Thymus (tissue), 11 donors: ENCODE measurements around the gene ATG2A. TPM values are rescaled to one million over a fixed set of nuclear protein-coding genes. Genes with fewer than 3 reads are reported as not detected.

Source experiments
- DNase-seq, 9 donors: peaks; one replicate each; pipeline ENCODE4 v3.0.0-alpha.2; 2013; ENCODE audit warnings: low spot score in 9 of 9, low read depth in 6 of 9, missing footprints in 1 of 9
- H3K27ac ChIP-seq, 2 donors: one replicate each; pipeline ENCODE4 v1.5.1; 2013; ENCODE audit warnings: control low read depth in 1 of 2, low read depth in 1 of 2, low read length in 1 of 2, mild to moderate bottlenecking in 1 of 2, moderate library complexity in 1 of 2
- H3K27me3 ChIP-seq, 2 donors: one replicate each; pipeline ENCODE4 v1.5.1; 2013; ENCODE audit warnings: low read length in 1 of 2; ENCODE audit not compliant: control insufficient read depth in 2 of 2, insufficient read depth in 1 of 2
- H3K36me3 ChIP-seq, 2 donors: one replicate each; pipeline ENCODE4 v1.5.1; 2013; ENCODE audit warnings: low read length in 1 of 2, mild to moderate bottlenecking in 1 of 2, moderate library complexity in 1 of 2; ENCODE audit not compliant: control insufficient read depth in 2 of 2, insufficient read depth in 2 of 2
- H3K4me1 ChIP-seq, 2 donors: one replicate each; pipeline ENCODE4 v1.5.1; 2013; ENCODE audit warnings: low read length in 2 of 2; ENCODE audit not compliant: control insufficient read depth in 2 of 2, insufficient read depth in 2 of 2
- H3K4me3 ChIP-seq, 2 donors: one replicate each; pipeline ENCODE4 v1.5.1; 2013; ENCODE audit warnings: low read length in 2 of 2, control low read depth in 1 of 2, mild to moderate bottlenecking in 1 of 2
- H3K9me3 ChIP-seq, 2 donors: one replicate each; pipeline ENCODE4 v1.5.1; 2013; ENCODE audit warnings: low read length in 1 of 2, mild to moderate bottlenecking in 1 of 2; ENCODE audit not compliant: control insufficient read depth in 2 of 2, insufficient read depth in 1 of 2
- WGBS: extraction: QIAGEN DNeasy Blood & Tissue Kit; methylation state at CpG from one replicate; pipeline ENCODE4 v1.1.7; 2013; 5-methylcytosine and 5-hydroxymethylcytosine counted together
- polyA plus RNA-seq: library from polyadenylated mRNA; stranded (reverse); fragments of 200-250 nt; gene quantifications from one replicate; pipeline ENCODE4 v1.2.3, GENCODE V29; 2013
- total RNA-seq: library from RNA; stranded (reverse); fragments of 120-200 nt; gene quantifications from one replicate; pipeline ENCODE4 v1.2.4, GENCODE V29; 2013
- donor health status: healthy.

ATG2A gene
- total and polyA plus RNA-seq, 2 donors: 6.3 to 35.2 TPM

DNA sequence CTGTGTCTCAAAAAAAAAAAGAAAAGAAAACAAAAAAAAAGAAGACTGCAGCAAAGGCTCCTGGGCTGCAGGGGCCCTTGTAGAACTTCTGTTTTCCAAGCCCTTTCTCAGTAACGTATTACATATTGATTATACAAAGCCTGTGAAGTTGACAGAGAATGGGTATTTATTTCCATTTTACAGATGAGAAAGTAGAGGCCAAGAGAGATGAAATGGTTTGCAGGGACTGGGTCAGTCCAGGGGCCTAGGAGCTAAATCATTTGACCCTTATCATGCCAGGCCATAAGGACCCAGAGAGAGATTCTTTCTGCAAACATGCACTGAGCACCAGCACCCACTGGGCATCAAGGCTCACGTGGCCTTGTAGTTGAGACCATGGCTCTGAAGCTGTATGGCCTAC is 11.9 kb upstream of the ATG2A start:
- peaks cover 27 to 38% of the 10 kb centered on the region in 2 donors for H3K36me3 ChIP-seq
- no peak overlapping the region for H3K4me3 ChIP-seq
- peaks cover 0 to 9% of the 10 kb centered on the region in 2 donors for H3K27me3 ChIP-seq
- H3K4me1 ChIP-seq: peaks cover 3 to 13% of the 10 kb centered on the region in 2 donors
- 96% methylated on average over 2 of the region's 2 CpGs for WGBS
- no peak for DNase-seq
- no peaks in the 10 kb centered on the region for H3K9me3 ChIP-seq
- H3K27ac ChIP-seq: no peak overlapping the region

DNA sequence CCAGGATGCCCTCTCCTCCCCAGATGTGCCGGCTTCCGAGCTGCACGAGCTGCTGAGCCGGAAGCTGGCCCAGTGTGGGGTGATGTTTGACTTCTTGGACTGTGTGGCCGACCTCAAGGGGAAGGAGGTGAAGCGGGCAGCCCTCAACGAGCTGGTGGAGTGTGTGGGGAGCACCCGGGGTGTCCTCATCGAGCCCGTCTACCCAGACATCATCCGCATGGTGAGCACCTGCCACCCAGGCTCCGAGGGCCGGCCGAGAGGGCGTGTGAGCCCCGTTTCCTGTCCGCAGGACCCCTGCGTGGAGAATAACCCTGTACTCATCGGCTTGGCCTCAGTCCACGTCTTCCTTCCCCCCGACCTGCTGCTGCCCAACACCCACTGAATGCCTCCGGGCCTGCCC is 9.7 kb upstream of the ATG2A start:
- peaks cover 14 to 26% of the 10 kb centered on the region in 2 donors for H3K36me3 ChIP-seq

DNA sequence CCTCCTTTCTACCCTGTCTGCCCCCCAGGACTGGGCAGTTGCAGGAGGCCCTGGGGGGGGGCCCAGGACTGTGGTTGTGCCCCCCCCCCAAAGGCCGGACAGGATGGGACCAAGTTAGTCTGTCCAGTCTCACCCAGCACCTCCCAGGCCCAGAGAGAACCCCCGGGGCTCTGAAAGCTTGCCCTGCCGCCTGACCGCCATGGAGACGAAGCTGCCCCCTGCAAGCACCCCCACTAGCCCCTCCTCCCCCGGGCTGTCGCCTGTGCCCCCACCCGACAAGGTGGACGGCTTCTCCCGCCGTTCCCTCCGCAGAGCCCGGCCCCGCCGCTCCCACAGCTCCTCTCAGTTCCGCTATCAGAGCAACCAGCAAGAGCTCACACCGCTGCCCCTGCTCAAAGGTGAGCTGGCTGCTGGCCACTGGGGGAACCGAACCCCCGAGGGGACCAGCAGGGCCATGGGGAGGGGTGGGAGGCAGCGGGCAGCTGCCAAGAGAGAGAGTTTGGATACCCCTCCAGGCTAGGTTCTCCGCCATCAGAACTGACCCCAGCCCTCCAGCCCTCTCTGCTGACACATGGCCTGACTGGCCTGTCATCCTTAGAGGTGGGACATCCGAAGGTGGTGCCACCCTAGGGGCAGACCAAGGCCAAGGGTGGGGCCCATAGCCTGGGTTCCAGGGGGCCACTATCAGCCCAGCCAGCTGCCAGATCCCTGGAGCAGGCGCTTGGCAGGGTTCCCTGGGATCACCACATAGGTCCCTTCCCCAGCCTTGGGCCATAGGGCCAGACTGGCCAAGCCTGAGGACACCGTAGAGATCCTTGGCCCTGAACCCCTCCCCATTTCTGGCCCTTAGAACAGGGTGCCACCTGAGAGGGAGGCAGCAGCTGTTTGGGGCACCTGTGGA is 8.8 kb upstream of the ATG2A start:
- Histone ChIP-seq H3K27ac (no peak overlapping the region), H3K36me3 (peaks cover 7 to 19% of the 10 kb centered on the region in 2 donors), H3K9me3 (no peaks in the 10 kb centered on the region), H3K4me3 (peak overlapping the region in 1 of 2 donors; percentile 59), H3K4me1 (peaks cover 8 to 18% of the 10 kb centered on the region in 2 donors), H3K27me3 (peaks cover 0 to 9% of the 10 kb centered on the region in 2 donors)
- no peak for DNase-seq
- WGBS: 90% methylated on average over 24 of the region's 24 CpGs

More for the DNA sequence above, 9.7 kb upstream of the ATG2A start:
- H3K9me3 ChIP-seq: no peaks in the 10 kb centered on the region
- H3K4me3 ChIP-seq: no peak overlapping the region
- DNase-seq: no peak
- peaks cover 0 to 9% of the 10 kb centered on the region in 2 donors for H3K27me3 ChIP-seq
- 86% methylated on average over 22 of the region's 22 CpGs for WGBS
- H3K4me1 ChIP-seq: peaks cover 8 to 18% of the 10 kb centered on the region in 2 donors
- H3K27ac ChIP-seq: no peak overlapping the region

DNA sequence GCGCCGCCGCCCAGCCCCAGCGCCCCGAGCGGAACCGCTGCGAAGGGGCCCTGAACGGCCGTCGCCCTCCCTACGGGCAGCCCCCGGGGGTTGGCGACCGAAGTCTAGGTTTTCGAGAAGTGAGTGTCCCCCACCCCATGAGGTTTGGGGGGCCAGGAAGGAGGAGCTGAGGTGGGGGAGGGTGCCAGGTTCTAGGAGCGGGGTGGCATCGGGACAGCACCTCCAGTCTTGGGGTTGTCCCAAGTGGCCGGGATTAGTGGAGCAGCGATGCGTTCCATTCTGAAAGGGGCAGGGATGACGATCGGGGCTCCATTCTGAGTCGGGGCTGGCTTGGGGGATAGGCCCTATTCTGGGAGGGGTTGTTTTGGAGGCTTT is 7.9 kb upstream of the ATG2A start:
- 3% methylated on average over 24 of the region's 24 CpGs for WGBS
- peak overlapping the region; percentile 59 to 88 for H3K4me3 ChIP-seq
- peaks cover 0 to 9% of the 10 kb centered on the region in 2 donors for H3K27me3 ChIP-seq
- H3K27ac ChIP-seq: no peak overlapping the region
- peaks cover 8 to 18% of the 10 kb centered on the region in 2 donors for H3K4me1 ChIP-seq
- DNase-seq: no peak
- peaks cover 0 to 11% of the 10 kb centered on the region in 2 donors for H3K36me3 ChIP-seq
- no peaks in the 10 kb centered on the region for H3K9me3 ChIP-seq

DNA sequence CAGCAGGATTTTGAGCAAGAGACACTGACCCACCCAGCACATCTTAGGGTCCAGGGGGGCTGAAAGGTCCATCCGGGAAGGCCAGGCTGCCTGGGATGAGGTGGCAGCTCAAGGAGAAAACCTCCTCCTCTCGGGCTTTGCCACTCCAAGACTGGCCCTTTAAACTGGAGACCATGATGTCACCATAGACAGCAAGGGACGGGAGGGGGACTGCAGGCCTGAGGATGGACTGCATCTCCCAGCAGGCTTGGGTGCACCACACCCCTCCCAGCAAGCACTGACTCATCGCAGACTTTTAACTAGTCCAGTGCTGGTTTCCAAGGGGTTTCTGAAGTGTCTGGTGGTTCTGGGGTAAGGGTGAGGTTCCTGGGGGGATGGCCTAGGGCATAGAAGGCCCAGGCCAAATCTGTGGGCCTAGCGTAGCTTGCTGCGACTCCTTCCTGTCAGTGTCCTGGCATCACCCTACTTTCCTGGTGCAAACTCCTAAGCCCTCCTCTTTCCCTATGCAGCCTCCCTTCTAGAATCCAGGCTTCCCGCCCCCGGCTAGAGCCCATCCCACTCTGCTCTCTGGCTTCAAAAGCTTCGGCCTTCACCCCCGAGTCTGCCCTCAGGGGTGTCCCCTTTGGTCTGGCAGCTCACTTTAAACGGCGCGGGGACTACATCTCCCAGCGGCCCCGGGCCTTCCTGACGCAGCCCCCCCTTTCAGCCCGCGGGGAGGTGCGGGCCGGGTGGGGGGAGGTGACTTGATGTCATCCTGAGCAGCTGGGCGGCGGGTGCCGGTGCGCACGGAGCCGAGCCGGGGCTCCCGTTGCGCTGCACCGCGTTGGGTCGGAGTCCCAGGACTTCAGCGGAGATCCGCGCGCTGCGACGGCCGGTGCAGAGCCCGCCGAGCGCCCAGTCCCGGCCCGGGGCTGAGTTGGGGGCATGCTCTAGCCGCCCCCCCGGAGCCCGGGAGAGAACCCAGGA is 7.2 kb upstream of the ATG2A start, which contains the start of gene PPP2R5B:
TSS of gene PPP2R5B (plus strand) at position 746 of the 966 bp plus-strand sequence. CDS start 1,046 bp downstream, outside the sequence.
- Histone ChIP-seq H3K27me3 (peaks cover 0 to 9% of the 10 kb centered on the region in 2 donors), H3K4me1 (peaks cover 8 to 20% of the 10 kb centered on the region in 2 donors), H3K36me3 (peaks cover 0 to 11% of the 10 kb centered on the region in 2 donors), H3K4me3 (peak within 1 kb of the TSS; percentile 59 to 88), H3K27ac (peak within 1 kb of the TSS; percentile 48 to 84), H3K9me3 (no peaks in the 10 kb centered on the region)
- WGBS: 3% methylated on average over 47 of the region's 47 CpGs
- DNase-seq: peak; percentile 68 to 95 (median 88)

DNA sequence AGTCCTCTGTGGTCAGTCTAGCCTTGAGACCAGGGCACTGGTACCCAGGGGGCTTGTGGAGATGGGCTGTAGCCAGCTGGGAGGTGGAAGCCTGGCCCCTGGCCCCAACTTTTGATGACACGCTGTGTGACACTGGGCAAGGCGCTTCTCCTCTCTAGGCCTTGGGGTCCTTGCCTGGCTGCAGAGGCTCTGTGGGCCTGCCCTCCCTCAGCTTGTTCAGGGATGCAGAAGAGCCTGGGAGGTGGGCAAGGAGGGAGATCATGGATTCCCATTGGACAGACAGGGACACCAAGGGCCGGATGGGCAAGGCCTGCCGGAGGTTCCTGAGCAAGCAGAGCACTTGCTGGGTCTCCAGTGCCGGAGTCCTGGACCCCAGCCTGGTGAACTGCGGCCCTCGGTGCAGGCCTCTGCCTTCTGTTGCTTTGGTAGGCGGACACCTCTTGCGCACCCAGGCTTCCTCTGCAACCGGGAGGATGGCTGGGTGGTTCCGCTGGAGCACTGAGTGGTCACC is 6.2 kb upstream of the ATG2A start:
- H3K27ac ChIP-seq: no peak overlapping the region
- H3K9me3 ChIP-seq: no peaks in the 10 kb centered on the region
- 98% methylated on average over 11 of the region's 11 CpGs for WGBS
- H3K27me3 ChIP-seq: peaks cover 0 to 9% of the 10 kb centered on the region in 2 donors
- peaks cover 0 to 8% of the 10 kb centered on the region in 2 donors for H3K36me3 ChIP-seq
- H3K4me1 ChIP-seq: peaks cover 9 to 30% of the 10 kb centered on the region in 2 donors
- H3K4me3 ChIP-seq: no peak overlapping the region
- no peak for DNase-seq

DNA sequence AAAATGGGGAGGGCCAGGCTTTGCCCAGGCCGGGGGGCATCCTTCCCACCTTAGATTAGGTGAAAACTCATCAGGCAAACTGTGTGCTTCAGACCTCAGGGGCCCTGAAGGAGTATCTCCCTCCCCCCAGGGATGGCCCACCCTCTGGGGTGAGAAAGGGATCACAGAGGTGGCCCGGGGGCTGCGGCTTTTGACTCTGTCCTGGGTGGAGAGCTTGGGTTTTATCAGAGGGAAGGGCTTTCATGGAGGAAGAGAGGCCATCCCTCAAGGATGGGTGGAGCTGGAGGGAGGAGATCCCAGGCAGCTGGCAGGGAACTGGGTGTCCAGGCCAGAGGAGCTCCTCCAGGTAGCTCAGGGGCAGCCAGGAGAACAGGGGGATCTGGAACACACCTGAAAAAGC is 4.4 kb upstream of the ATG2A start:
- Histone ChIP-seq H3K36me3 (peaks cover 0 to 3% of the 10 kb centered on the region in 2 donors), H3K9me3 (peaks cover 0 to 6% of the 10 kb centered on the region in 2 donors), H3K27me3 (peaks cover 0 to 9% of the 10 kb centered on the region in 2 donors), H3K4me1 (peaks cover 15 to 42% of the 10 kb centered on the region in 2 donors), H3K27ac (no peak overlapping the region), H3K4me3 (no peak overlapping the region)
- 65% methylated on average over 3 of the region's 3 CpGs for WGBS
- DNase-seq: no peak

DNA sequence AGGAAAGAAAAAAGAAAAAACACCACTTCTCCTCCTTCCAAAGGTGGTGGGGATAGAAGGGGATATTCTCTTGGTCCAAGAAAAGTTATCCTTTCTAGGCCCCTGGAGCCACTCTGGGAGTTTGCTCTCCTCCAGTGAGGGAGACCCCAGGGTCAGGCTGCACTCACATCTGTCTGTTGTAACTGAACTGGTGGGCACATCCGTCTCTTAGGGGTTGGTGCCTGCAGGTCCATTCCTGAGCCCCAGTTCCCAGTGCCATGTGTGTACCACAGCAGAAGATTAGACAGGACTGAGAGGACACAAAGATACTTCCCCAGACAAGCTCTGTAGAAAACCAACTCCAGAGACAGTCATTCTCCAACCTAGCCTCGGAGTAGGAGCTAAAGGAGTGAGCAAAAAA is 3.1 kb upstream of the ATG2A start:
- Histone ChIP-seq H3K4me1 (peaks cover 23 to 51% of the 10 kb centered on the region in 2 donors), H3K4me3 (no peak overlapping the region), H3K27me3 (peaks cover 0 to 4% of the 10 kb centered on the region in 2 donors), H3K9me3 (peaks cover 0 to 6% of the 10 kb centered on the region in 2 donors), H3K27ac (no peak overlapping the region), H3K36me3 (no peaks in the 10 kb centered on the region)
- DNase-seq: no peak
- 97% methylated on average over 2 of the region's 2 CpGs for WGBS
